HepG2 (cell line): ENCODE measurements around the gene TMEM222. TPM values are rescaled to one million over a fixed set of nuclear protein-coding genes. Genes with fewer than 3 reads are reported as not detected.

ENCODE experiments used
- ARID2 ChIP-seq: sonication (generic); formaldehyde crosslinking; IDR thresholded peaks from 2 replicates; pipeline ENCODE4 v1.8.1; 2022; ENCODE audit warnings: mild to moderate bottlenecking, missing genetic modification reagents, borderline replicate concordance
- ARNT ChIP-seq: fragments of 450-650 bp; IDR thresholded peaks from 2 replicates; pipeline ENCODE4 v1.6.1; 2017
- CBX5 ChIP-seq: sonication (generic); formaldehyde crosslinking; IDR thresholded peaks from 2 replicates; pipeline ENCODE4 v1.4.0; 2020; ENCODE audit warnings: missing genetic modification reagents, borderline replicate concordance
- ETV5 ChIP-seq: IDR thresholded peaks from 2 replicates; pipeline ENCODE4 v1.6.1; 2018; ENCODE audit warnings: missing biosample characterization, missing genetic modification reagents, inconsistent platforms, borderline replicate concordance
- HNRNPUL1 ChIP-seq: fragments of 200-400 bp; formaldehyde crosslinking; IDR thresholded peaks from 2 replicates; pipeline ENCODE4 v1.6.1; 2017; ENCODE audit warnings: low read depth, mild to moderate bottlenecking, low read length, moderate library complexity
- JUNB ChIP-seq: sonication (generic); formaldehyde crosslinking; IDR thresholded peaks from 2 replicates; pipeline ENCODE4 v1.8.0; 2022; ENCODE audit warnings: missing genetic modification reagents, mild to moderate bottlenecking, borderline replicate concordance
- ZNF263 ChIP-seq: sonication (generic); formaldehyde crosslinking; IDR thresholded peaks from 2 replicates; pipeline ENCODE4 v1.4.0; 2020; ENCODE audit warnings: missing genetic modification reagents
- ZNF333 ChIP-seq: sonication (generic); formaldehyde crosslinking; IDR thresholded peaks from 2 replicates; pipeline ENCODE4 v1.4.0; 2020; ENCODE audit warnings: mild to moderate bottlenecking, missing genetic modification reagents, borderline replicate concordance
- ZNF678 ChIP-seq: sonication (generic); formaldehyde crosslinking; IDR thresholded peaks from 2 replicates; pipeline ENCODE4 v1.4.0; 2020; ENCODE audit warnings: mild to moderate bottlenecking, missing genetic modification reagents
- ZNF780A ChIP-seq: sonication (generic); formaldehyde crosslinking; IDR thresholded peaks from 2 replicates; pipeline ENCODE4 v1.8.0; 2022; ENCODE audit warnings: mild to moderate bottlenecking, missing genetic modification reagents, moderate library complexity
- ZNF788 ChIP-seq: sonication (generic); formaldehyde crosslinking; IDR thresholded peaks from 2 replicates; pipeline ENCODE4 v1.5.0; 2020; ENCODE audit warnings: mild to moderate bottlenecking, missing genetic modification reagents, borderline replicate concordance
- ZSCAN9 ChIP-seq: IDR thresholded peaks from 2 replicates; pipeline ENCODE4 v1.6.1; 2016; ENCODE audit warnings: borderline replicate concordance
- polyA plus RNA-seq, 8 experiments: library from polyadenylated mRNA; depleted of rRNA in 3 of 8; stranded (reverse) in 7 of 8; unstranded in 1 of 8; fragments of >200 nt; fragmentation: Illumina TruSeq in 4 of 8; extraction: Trizol in 4 of 8; gene quantifications; 2 replicates each; pipeline versions ENCODE4 v1.2.1 to v1.2.3, GENCODE V29; 2011 to 2016; ENCODE audit warnings: low read depth in 4 of 8, missing spikeins in 1 of 8, mixed read lengths in 1 of 8; ENCODE audit not compliant: insufficient read depth in 1 of 8
- total RNA-seq, 5 experiments: library from RNA; depleted of rRNA; stranded (reverse); fragments of >200 nt; fragmentation: Illumina TruSeq; extraction: Trizol; gene quantifications; 2 replicates each; pipeline ENCODE4 v1.2.3, GENCODE V29; 2016; ENCODE audit warnings: low read depth in 1 of 5
- TF ChIP-seq, protein P1 (sequence below): sonication (generic); formaldehyde crosslinking; conservative IDR thresholded peaks from 2 replicates; pipeline ENCODE4 v1.8.0; 2022; ENCODE audit warnings: mild to moderate bottlenecking, moderate library complexity, missing genetic modification reagents
- TF ChIP-seq, protein P2 (sequence below): sonication (generic); formaldehyde crosslinking; IDR thresholded peaks from 2 replicates; pipeline ENCODE4 v1.4.0; 2020; ENCODE audit warnings: missing genetic modification reagents
- TF ChIP-seq, protein P3 (sequence below): sonication (generic); formaldehyde crosslinking; IDR thresholded peaks from 2 replicates; pipeline ENCODE4; 2020; ENCODE audit warnings: missing genetic modification reagents, mild to moderate bottlenecking, borderline replicate concordance
- TF ChIP-seq, protein P4 (sequence below): sonication (generic); formaldehyde crosslinking; IDR thresholded peaks from 2 replicates; pipeline ENCODE4 v1.9.0; 2021; ENCODE audit warnings: missing genetic modification reagents, mild to moderate bottlenecking, borderline replicate concordance
- TF ChIP-seq, protein P5 (sequence below): sonication (generic); formaldehyde crosslinking; IDR thresholded peaks from 2 replicates; pipeline ENCODE4 v1.8.0; 2022; ENCODE audit warnings: mild to moderate bottlenecking, missing genetic modification reagents

TMEM222 gene
- total and polyA plus RNA-seq, 2 of the 13 experiments (the other 11 are each of a cell fraction or from before 2014, with no cell fraction given): 22.7 to 29.6 TPM

DNA sequence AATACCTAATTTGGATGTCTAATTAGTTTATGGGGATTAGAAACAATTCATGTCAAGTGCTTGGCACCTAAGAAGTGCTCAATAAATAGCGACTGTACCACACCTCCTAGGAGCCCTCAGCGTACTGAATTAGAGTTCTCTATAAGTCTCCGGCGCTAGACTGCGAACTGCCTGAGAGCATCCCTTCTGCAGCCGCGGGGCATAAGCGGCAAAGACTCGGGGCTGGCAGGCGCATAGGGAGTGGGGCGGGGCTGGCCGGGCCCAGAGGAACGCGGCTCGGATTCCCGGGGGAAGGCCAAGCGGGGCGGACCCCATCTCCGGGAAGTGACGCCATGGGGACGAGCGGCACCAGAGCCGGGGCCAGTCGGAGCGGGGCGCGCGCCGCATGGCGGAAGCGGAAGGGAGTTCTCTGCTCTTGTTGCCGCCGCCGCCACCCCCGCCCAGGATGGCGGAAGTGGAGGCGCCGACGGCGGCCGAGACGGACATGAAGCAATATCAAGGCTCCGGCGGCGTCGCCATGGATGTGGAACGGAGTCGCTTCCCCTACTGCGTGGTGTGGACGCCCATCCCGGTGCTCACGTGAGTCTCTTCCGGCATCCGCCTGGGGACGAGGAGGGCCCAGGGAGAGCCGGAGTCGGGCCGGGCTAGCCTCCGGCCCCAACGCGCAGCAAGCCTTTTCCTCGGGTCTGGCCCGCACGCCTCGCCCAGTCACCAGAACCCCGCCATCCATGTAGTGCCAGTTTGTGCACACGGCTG, at the start of gene TMEM222 (continued):
- TF ChIP-seq, protein P1, sequence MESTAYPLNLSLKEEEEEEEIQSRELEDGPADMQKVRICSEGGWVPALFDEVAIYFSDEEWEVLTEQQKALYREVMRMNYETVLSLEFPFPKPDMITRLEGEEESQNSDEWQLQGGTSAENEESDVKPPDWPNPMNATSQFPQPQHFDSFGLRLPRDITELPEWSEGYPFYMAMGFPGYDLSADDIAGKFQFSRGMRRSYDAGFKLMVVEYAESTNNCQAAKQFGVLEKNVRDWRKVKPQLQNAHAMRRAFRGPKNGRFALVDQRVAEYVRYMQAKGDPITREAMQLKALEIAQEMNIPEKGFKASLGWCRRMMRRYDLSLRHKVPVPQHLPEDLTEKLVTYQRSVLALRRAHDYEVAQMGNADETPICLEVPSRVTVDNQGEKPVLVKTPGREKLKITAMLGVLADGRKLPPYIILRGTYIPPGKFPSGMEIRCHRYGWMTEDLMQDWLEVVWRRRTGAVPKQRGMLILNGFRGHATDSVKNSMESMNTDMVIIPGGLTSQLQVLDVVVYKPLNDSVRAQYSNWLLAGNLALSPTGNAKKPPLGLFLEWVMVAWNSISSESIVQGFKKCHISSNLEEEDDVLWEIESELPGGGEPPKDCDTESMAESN (CRISPR knock-in tag): peak; percentile 95
- TF ChIP-seq ARNT (no peak), JUNB (CRISPR knock-in tag) (peak; percentile 59; the same call in 1 of the 2 replicates), ETV5 (CRISPR knock-in tag) (peak; percentile 95), ZNF263 (peak; percentile 40; the same call in 1 of the 2 replicates), ZNF678 (CRISPR knock-in tag) (no peak), ZNF780A (CRISPR knock-in tag) (no peak; the same call in 1 of the 2 replicates), CBX5 (peak; percentile 96), ARID2 (CRISPR knock-in tag) (no peak; the same call in 1 of the 2 replicates), ZNF333 (CRISPR knock-in tag) (no peak; the same call in 1 of the 2 replicates), ZNF788 (CRISPR knock-in tag) (peak; percentile 97; the same call in 1 of the 2 replicates), HNRNPUL1 (peak; percentile 66; the same call in 1 of the 2 replicates), ZSCAN9 (CRISPR knock-in tag) (peak; percentile 78)
- TF ChIP-seq, protein P2, sequence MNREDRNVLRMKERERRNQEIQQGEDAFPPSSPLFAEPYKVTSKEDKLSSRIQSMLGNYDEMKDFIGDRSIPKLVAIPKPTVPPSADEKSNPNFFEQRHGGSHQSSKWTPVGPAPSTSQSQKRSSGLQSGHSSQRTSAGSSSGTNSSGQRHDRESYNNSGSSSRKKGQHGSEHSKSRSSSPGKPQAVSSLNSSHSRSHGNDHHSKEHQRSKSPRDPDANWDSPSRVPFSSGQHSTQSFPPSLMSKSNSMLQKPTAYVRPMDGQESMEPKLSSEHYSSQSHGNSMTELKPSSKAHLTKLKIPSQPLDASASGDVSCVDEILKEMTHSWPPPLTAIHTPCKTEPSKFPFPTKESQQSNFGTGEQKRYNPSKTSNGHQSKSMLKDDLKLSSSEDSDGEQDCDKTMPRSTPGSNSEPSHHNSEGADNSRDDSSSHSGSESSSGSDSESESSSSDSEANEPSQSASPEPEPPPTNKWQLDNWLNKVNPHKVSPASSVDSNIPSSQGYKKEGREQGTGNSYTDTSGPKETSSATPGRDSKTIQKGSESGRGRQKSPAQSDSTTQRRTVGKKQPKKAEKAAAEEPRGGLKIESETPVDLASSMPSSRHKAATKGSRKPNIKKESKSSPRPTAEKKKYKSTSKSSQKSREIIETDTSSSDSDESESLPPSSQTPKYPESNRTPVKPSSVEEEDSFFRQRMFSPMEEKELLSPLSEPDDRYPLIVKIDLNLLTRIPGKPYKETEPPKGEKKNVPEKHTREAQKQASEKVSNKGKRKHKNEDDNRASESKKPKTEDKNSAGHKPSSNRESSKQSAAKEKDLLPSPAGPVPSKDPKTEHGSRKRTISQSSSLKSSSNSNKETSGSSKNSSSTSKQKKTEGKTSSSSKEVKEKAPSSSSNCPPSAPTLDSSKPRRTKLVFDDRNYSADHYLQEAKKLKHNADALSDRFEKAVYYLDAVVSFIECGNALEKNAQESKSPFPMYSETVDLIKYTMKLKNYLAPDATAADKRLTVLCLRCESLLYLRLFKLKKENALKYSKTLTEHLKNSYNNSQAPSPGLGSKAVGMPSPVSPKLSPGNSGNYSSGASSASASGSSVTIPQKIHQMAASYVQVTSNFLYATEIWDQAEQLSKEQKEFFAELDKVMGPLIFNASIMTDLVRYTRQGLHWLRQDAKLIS (CRISPR knock-in tag): no peak
- TF ChIP-seq, protein P3, sequence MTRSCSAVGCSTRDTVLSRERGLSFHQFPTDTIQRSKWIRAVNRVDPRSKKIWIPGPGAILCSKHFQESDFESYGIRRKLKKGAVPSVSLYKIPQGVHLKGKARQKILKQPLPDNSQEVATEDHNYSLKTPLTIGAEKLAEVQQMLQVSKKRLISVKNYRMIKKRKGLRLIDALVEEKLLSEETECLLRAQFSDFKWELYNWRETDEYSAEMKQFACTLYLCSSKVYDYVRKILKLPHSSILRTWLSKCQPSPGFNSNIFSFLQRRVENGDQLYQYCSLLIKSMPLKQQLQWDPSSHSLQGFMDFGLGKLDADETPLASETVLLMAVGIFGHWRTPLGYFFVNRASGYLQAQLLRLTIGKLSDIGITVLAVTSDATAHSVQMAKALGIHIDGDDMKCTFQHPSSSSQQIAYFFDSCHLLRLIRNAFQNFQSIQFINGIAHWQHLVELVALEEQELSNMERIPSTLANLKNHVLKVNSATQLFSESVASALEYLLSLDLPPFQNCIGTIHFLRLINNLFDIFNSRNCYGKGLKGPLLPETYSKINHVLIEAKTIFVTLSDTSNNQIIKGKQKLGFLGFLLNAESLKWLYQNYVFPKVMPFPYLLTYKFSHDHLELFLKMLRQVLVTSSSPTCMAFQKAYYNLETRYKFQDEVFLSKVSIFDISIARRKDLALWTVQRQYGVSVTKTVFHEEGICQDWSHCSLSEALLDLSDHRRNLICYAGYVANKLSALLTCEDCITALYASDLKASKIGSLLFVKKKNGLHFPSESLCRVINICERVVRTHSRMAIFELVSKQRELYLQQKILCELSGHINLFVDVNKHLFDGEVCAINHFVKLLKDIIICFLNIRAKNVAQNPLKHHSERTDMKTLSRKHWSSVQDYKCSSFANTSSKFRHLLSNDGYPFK (CRISPR knock-in tag): peak; percentile 97
- TF ChIP-seq, protein P4, sequence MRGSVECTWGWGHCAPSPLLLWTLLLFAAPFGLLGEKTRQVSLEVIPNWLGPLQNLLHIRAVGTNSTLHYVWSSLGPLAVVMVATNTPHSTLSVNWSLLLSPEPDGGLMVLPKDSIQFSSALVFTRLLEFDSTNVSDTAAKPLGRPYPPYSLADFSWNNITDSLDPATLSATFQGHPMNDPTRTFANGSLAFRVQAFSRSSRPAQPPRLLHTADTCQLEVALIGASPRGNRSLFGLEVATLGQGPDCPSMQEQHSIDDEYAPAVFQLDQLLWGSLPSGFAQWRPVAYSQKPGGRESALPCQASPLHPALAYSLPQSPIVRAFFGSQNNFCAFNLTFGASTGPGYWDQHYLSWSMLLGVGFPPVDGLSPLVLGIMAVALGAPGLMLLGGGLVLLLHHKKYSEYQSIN: no peak
- TF ChIP-seq, protein P5, sequence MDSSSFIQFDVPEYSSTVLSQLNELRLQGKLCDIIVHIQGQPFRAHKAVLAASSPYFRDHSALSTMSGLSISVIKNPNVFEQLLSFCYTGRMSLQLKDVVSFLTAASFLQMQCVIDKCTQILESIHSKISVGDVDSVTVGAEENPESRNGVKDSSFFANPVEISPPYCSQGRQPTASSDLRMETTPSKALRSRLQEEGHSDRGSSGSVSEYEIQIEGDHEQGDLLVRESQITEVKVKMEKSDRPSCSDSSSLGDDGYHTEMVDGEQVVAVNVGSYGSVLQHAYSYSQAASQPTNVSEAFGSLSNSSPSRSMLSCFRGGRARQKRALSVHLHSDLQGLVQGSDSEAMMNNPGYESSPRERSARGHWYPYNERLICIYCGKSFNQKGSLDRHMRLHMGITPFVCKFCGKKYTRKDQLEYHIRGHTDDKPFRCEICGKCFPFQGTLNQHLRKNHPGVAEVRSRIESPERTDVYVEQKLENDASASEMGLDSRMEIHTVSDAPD: peak; percentile 68; the same call in 1 of the 2 replicates
